NT2/D1 (cell line): ENCODE data around the gene ANKRD53.

Experiments
- SUZ12 ChIP-seq: IDR thresholded peaks from 2 replicates; pipeline ENCODE4 v1.6.1; 2011; ENCODE audit not compliant: insufficient read length, insufficient read depth; ENCODE audit errors: extremely low read depth
- ZNF274 ChIP-seq: IDR thresholded peaks from 2 replicates; pipeline ENCODE4 v1.6.1; 2011; ENCODE audit warnings: mild to moderate bottlenecking, low read depth, low read length

- TF ChIP-seq ZNF274 (no peak), SUZ12 (no peak)
Measured at GRCh38 chr2:70937866-70938585, 40.4 kb upstream of the ANKRD53 start.
